ENCODE measurements around the gene MB. TPM values are rescaled to one million over a fixed set of nuclear protein-coding genes. Genes with fewer than 3 reads are reported as not detected.

MB gene
- total and polyA plus RNA-seq, 9 of the 15 experiments (the other 6 are each of a cell fraction or from before 2014, with no cell fraction given): not detected

DNA sequence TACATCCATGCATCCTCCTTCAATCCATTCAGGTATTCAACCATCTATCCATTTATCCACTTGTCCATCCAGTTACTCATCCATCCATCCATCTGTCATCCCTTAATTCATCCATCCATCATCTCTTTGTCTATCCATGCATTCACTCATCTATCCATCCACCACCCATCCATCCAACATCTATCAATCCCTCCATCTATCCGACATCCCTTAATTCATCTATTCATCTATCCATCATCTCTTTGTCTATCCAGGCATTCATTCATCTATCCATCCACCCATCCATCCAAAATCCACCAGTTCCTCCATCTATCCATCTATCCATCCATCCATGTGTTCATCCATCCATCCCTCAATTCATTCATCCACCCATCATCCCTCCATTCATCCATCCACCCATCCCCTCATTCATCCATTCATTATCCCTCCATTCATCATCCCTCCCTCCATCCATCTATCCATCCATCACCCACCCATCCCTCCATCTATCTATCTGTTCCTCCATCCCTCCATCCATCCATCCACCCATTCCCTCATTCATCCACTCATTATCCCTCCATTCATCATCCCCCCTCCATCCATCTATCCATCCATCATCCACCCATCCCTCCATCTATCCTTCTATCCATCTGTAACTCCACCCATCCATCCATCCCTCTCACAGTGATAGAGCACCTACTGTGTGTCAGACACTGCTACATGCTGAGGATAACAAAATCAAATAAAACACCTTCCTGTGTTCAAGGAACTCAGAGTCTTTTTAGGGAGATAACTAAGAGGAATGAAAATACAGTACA lies 1.5 kb upstream of the MB start:
- 14% methylated on average over 1 of the region's 1 CpG for WGBS (ENCODE audit: insufficient coverage, low coverage, missing lambda C conversion rate)
- intact Hi-C loops (cut with micrococcal nuclease): no loop called here
- no peak for FAIRE-seq

More for the DNA sequence above, 1.5 kb upstream of the MB start:
- H4K20me1 ChIP-seq (replicated peaks; ENCODE audit: control insufficient read depth, insufficient read depth, low read length): no peaks in the 10 kb centered on the region
- no TSS peak for BruUV-seq (replicated peaks)
- H3K27ac ChIP-seq (ENCODE audit: extremely low read depth, low read depth, low read length): no peak overlapping the region
- H3K27me3 ChIP-seq (ENCODE audit: control insufficient read depth in 2 of 2, insufficient read depth in 2 of 2, low read length in 2 of 2): peaks cover 0 to 5% of the 10 kb centered on the region in 2 experiments; a peak in 2 of 5 replicates
- H3K4me3 ChIP-seq: no peak overlapping the region
- no peaks in the 10 kb centered on the region for H3K9me3 ChIP-seq (replicated peaks; ENCODE audit: control insufficient read depth, insufficient read depth, low read depth, low read length)
- no peak overlapping the region for H3K4me2 ChIP-seq (ENCODE audit: insufficient read depth, low read length)
- H3K4me1 ChIP-seq (replicated peaks in 1 of 2; ENCODE audit: control insufficient read depth in 2 of 2, insufficient read depth in 2 of 2, low read length in 2 of 2): peaks cover 0 to 7% of the 10 kb centered on the region in 2 experiments; a peak in 3 of 5 replicates
- in situ Hi-C loops (cut with MboI): loop anchor here (10.0 kb wide), 1 partner anchor 506 kb away; no protein-coding TSS in a partner anchor
- ATAC-seq (no peak), DNase-seq (ENCODE audit: extremely low read depth in 1 of 4, low spot score in 3 of 4) (no peak)
- H3K36me3 ChIP-seq (ENCODE audit: control insufficient read depth, insufficient read depth, low read length): no peaks in the 10 kb centered on the region
- no peaks in the 10 kb centered on the region for H3K9me1 ChIP-seq (ENCODE audit: control insufficient read depth, insufficient read depth, low read length)
- CTCF ChIA-PET (ENCODE audit: low intra/inter-chr PET ratio): no interaction called here
- no peak overlapping the region for H2AFZ ChIP-seq (ENCODE audit: low read depth, low read length)
- no peak for TF ChIP-seq HNRNPK (IDR thresholded peaks at IDR 0.05; ENCODE audit: low read depth, low read length, poor library complexity, severe bottlenecking)
- no peak for TF ChIP-seq SIN3B (IDR thresholded peaks at IDR 0.05; ENCODE audit: low read depth)
- TF ChIP-seq XRCC3 (IDR thresholded peaks at IDR 0.05): no peak
- TF ChIP-seq, protein P1, sequence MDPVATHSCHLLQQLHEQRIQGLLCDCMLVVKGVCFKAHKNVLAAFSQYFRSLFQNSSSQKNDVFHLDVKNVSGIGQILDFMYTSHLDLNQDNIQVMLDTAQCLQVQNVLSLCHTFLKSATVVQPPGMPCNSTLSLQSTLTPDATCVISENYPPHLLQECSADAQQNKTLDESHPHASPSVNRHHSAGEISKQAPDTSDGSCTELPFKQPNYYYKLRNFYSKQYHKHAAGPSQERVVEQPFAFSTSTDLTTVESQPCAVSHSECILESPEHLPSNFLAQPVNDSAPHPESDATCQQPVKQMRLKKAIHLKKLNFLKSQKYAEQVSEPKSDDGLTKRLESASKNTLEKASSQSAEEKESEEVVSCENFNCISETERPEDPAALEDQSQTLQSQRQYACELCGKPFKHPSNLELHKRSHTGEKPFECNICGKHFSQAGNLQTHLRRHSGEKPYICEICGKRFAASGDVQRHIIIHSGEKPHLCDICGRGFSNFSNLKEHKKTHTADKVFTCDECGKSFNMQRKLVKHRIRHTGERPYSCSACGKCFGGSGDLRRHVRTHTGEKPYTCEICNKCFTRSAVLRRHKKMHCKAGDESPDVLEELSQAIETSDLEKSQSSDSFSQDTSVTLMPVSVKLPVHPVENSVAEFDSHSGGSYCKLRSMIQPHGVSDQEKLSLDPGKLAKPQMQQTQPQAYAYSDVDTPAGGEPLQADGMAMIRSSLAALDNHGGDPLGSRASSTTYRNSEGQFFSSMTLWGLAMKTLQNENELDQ (CRISPR knock-in tag; IDR thresholded peaks at IDR 0.05; ENCODE audit: borderline replicate concordance): no peak
- no peak for TF ChIP-seq CBX8 (IDR thresholded peaks at IDR 0.05; ENCODE audit: borderline replicate concordance, extremely low read depth, low read depth, low read length, poor library complexity, severe bottlenecking)
- H3K79me2 ChIP-seq (ENCODE audit: control insufficient read depth, insufficient read depth, low read length): no peaks in the 10 kb centered on the region
- no peak overlapping the region for H3K9ac ChIP-seq (ENCODE audit: insufficient read depth in 1 of 2, low read depth in 2 of 2, low read length in 2 of 2)
- POLR2A ChIA-PET: interaction anchor here (0.6 kb wide), 1 partner anchor 102 kb away, joined by 5 read pairs; no protein-coding TSS in a partner anchor
